ENCODE results near the gene KYAT1.

Gene KYAT1

DNA sequence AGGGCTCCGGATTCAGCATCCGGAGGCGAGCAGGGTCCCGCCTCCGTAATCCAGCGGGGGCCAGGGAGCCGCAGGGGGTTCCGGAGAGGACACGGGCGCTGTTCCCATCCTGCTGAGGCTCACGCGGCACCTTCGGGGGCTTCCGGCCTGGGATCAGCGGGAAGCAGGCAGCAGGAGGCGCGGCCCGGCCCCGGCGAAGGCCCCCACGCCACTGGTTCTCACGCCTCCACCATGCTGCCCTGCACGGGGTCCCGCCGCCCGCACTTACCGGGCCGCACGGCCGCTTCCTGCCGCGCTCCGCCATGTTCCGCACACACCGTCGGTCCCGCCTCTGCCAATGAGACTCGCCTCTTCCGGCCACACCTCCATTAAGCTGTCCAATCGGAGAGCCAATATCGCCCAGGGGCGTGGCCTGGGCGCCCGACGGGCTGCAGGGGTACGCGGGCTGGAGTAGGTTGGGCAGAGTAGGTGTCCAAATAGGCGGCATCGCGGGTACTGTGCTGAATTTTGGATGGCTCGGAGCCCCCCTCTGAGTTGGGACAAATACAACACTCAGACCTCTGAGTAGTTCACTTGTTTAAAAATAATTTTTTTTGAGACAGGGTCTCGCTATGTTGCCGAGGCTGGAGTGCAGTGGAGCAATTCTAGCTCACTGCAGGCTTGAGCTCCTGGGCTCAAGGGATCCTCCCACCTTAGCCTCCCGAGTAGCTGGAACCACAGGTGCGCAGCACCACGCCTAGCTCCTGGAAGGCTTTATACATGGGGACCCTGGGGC, 52.1 kb downstream of the KYAT1 start, which contains the start of gene SPOUT1:
SPOUT1 (minus strand) TSS at position 318 of the 775 bp plus-strand sequence; CDS start at position 304, 14 bp downstream.
- H3K27ac ChIP-seq = peak within 1 kb of the TSS; percentile 86
- TF ChIP-seq, protein P1, sequence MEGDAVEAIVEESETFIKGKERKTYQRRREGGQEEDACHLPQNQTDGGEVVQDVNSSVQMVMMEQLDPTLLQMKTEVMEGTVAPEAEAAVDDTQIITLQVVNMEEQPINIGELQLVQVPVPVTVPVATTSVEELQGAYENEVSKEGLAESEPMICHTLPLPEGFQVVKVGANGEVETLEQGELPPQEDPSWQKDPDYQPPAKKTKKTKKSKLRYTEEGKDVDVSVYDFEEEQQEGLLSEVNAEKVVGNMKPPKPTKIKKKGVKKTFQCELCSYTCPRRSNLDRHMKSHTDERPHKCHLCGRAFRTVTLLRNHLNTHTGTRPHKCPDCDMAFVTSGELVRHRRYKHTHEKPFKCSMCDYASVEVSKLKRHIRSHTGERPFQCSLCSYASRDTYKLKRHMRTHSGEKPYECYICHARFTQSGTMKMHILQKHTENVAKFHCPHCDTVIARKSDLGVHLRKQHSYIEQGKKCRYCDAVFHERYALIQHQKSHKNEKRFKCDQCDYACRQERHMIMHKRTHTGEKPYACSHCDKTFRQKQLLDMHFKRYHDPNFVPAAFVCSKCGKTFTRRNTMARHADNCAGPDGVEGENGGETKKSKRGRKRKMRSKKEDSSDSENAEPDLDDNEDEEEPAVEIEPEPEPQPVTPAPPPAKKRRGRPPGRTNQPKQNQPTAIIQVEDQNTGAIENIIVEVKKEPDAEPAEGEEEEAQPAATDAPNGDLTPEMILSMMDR (conservative IDR thresholded peaks at IDR 0.05) = no peak
- TF ChIP-seq ZFX (IDR thresholded peaks at IDR 0.05) = peak; percentile 27; the same call in 1 of the 2 replicates

DNA sequence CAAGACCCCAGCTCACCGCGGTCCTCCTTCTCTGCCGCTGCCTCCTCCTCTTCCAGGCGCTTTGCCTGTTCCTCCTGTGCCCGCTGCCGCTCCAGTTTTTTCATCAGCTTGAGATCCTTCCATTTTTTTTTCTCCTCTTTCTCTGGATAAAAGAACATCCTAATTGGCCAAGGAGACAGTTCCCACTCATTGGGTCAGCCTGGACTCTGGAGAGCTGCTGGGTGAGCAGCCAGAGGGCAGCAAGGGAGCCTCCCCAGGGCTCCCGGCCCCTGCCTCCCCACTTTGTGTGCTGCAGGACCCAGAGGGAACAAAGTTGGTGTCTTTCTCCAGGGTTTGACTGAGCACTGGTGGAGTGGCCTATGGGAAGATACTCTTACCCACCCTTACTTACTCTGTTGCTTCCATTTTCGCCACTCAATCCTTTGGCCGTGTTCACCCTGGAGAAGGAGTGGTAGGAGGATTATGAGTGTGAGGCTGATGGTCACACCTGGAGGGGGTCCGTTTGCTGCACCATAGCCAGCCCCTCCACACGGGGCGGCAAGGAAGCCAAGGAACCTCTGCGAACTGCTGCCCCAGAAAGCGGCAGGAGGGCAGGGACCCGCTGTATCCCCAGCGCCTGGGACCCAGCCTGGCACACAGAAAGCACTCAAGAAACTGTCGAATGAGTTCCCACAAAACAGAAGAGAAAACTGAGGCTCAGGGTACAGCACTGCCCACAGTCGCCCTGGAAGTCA, 52.9 kb downstream of the KYAT1 start:
- H3K27ac ChIP-seq = peak overlapping the region; percentile 86

DNA sequence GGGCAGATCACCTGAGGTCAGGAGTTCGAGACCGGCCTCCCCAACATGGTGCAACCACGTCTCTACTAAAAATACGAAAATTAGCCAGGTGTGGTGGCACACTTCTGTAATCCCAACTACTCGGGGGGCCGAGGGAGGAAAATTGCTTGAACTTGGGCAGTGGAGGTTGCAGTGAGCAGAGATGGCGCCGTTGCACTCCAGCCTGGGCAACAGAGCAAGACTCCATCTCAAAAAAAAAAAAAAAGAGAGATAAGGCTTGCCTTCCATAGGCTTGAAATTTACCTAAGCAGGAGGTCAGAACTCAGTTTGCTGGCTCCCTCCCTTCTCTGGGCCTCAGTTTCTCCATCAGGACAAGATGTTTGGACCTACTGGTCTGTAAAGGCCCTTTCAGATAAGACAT, 53.5 kb downstream of the KYAT1 start:
- H3K27ac ChIP-seq = peak overlapping the region; percentile 86

More for the DNA sequence above, 52.9 kb downstream of the KYAT1 start:
- no peak for TF ChIP-seq ZFX (IDR thresholded peaks at IDR 0.05)
- TF ChIP-seq, protein P1 (conservative IDR thresholded peaks at IDR 0.05) = no peak

DNA sequence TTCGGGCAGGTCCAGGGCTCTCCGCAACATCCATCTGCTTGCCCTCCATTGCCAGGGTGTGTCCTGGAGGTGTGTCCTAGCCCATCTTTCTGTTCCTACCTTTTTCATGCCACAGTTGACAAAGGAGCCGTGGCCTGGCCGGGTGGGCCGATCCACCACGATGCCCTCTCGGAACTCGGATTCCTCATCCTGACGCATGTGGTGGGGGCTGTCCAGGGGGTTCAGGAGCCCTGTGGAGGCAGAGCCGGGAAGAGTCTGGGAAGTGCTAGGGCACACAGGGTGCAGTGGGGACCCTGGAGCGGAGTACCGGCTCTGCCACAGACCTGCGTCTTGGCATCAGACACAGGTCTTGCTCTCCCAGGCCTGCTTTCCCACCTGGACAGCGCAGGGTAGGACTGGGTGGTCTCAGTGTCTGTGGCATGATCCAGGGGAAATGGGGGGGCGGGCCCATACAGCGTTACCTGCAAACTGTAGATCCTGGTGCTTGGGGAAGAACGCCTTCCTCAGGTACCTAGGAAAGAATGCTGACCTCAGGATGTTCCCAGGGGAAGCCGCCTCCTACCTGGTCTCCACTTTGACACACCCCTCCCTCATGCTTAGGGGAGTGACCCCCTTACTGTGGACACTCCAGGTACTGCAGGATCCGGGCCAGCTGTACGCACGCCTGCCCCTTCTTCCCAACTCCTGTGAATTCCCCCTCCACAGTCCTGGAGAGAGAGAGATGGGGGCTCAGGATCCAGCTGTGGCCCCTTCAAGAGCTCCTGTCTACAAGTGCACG, 55.6 kb downstream of the KYAT1 start:
- no peak overlapping the region for H3K27ac ChIP-seq
- TF ChIP-seq, protein P1 (conservative IDR thresholded peaks at IDR 0.05) = no peak; the same call in 1 of the 2 replicates
- TF ChIP-seq ZFX (IDR thresholded peaks at IDR 0.05) = no peak

More for the DNA sequence above, 53.5 kb downstream of the KYAT1 start:
- TF ChIP-seq, protein P1 (conservative IDR thresholded peaks at IDR 0.05) = no peak; the same call in 1 of the 2 replicates
- TF ChIP-seq ZFX (IDR thresholded peaks at IDR 0.05) = no peak

DNA sequence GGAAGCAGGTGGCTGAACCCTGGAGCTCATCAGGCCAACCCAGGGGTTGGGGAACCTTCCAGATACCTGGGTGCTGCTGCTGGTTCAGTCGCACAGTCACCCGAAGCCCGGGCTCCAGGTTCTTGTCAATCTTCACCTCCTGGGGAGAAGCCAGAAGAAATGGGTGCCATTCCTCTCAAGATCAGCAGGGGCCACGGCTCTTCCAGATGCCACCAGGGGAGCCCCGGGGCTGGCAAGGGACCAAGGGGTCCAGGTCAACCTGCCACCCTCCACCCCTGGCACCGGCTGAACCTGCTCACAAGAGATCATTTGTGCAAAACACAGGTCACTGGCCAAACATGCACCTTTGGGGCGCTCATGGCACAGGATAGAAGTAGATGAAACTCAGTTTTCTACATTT, 56.8 kb downstream of the KYAT1 start:
- TF ChIP-seq ZFX (IDR thresholded peaks at IDR 0.05) = no peak
- TF ChIP-seq, protein P1 (conservative IDR thresholded peaks at IDR 0.05) = no peak

DNA sequence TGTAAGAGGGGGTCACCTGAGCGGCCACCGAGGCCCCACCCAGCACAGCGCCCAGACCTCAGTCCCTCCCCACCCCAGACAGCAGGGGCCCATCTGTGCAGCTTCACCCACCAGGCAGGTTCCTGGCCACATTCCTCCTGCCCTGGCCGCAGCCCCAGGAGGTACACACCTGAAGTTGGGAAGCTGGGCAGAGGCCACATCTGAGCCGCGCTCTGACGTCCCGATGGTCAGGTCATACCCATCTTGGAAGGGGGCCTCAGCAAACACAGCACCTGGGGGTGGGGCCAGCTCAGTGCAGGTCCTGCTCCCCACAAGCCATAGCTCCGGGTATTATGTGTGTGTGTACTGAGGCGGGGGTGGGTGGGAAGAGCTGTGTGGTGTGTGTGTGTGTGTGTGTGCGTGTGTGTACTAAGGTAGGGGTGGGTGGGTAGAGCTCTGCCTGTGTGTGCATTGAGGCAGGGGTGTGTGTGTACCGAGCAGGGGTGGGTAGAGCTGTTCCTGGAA, 57.8 kb downstream of the KYAT1 start:
- no peak overlapping the region for H3K27ac ChIP-seq
- TF ChIP-seq, protein P1 (conservative IDR thresholded peaks at IDR 0.05) = no peak
- TF ChIP-seq ZFX (IDR thresholded peaks at IDR 0.05) = no peak

More for the DNA sequence above, 56.8 kb downstream of the KYAT1 start:
- H3K27ac ChIP-seq = no peak overlapping the region

Data from C4-2B (cell line).